ENCODE data around the gene TMEM178A. TPM values are rescaled to one million over a fixed set of nuclear protein-coding genes. Genes with fewer than 3 reads are reported as not detected.

Gene TMEM178A
- total and polyA plus RNA-seq, 4 donors = 1.4 to 4.8 (median 3.2) TPM

- WGBS, 2 donors = 62 to 84% methylated on average over 4 of the region's 4 CpGs
- no peak for ATAC-seq (ENCODE audit: insufficient read depth, low FRiP score)
- no peak overlapping the region for H3K9ac ChIP-seq (ENCODE audit: insufficient read depth in 1 of 2, low read length in 2 of 2)
- no peak overlapping the region for H3K4me3 ChIP-seq
- H3K36me3 ChIP-seq (ENCODE audit: control insufficient read depth in 4 of 4, insufficient read depth in 4 of 4, low read length in 4 of 4) = no peaks in the 10 kb centered on the region
- H3K4me1 ChIP-seq (ENCODE audit: control insufficient read depth in 5 of 5, insufficient read depth in 5 of 5, low read length in 5 of 5) = peaks cover 0 to 29% (median 18%) of the 10 kb centered on the region in 5 donors
- H3K9me3 ChIP-seq (ENCODE audit: control insufficient read depth in 4 of 4, insufficient read depth in 3 of 4, low read length in 3 of 4) = peaks cover 0 to under 1% (median 0%) of the 10 kb centered on the region in 4 donors
- TF ChIP-seq, protein P1, sequence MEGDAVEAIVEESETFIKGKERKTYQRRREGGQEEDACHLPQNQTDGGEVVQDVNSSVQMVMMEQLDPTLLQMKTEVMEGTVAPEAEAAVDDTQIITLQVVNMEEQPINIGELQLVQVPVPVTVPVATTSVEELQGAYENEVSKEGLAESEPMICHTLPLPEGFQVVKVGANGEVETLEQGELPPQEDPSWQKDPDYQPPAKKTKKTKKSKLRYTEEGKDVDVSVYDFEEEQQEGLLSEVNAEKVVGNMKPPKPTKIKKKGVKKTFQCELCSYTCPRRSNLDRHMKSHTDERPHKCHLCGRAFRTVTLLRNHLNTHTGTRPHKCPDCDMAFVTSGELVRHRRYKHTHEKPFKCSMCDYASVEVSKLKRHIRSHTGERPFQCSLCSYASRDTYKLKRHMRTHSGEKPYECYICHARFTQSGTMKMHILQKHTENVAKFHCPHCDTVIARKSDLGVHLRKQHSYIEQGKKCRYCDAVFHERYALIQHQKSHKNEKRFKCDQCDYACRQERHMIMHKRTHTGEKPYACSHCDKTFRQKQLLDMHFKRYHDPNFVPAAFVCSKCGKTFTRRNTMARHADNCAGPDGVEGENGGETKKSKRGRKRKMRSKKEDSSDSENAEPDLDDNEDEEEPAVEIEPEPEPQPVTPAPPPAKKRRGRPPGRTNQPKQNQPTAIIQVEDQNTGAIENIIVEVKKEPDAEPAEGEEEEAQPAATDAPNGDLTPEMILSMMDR (IDR thresholded peaks at IDR 0.05; ENCODE audit: control extremely low read depth, extremely low read depth) = no peak
- no peaks in the 10 kb centered on the region for H3K27me3 ChIP-seq (ENCODE audit: control insufficient read depth in 3 of 3, insufficient read depth in 3 of 3, low read length in 2 of 3)
- peak; percentile 27 to 50 (median 43) for DNase-seq
- H3K27ac ChIP-seq (ENCODE audit: low read depth in 1 of 2, low read length in 1 of 2) = peak overlapping the region in 1 of 2 donors; percentile 53
Observed at GRCh38 chr2:39696101-39696553, 30.4 kb downstream of the TMEM178A start.

GRCh38 chr2:39696838-39697237, 31.1 kb downstream of the TMEM178A start:
- Histone ChIP-seq H3K36me3 (ENCODE audit: control insufficient read depth in 4 of 4, insufficient read depth in 4 of 4, low read length in 4 of 4) (no peaks in the 10 kb centered on the region), H3K4me3 (no peak overlapping the region), H3K27ac (ENCODE audit: low read depth in 1 of 2, low read length in 1 of 2) (peak overlapping the region in 1 of 2 donors; percentile 53), H3K9me3 (ENCODE audit: control insufficient read depth in 4 of 4, insufficient read depth in 3 of 4, low read length in 3 of 4) (peaks cover 0 to 5% (median 0%) of the 10 kb centered on the region in 4 donors), H3K4me1 (ENCODE audit: control insufficient read depth in 5 of 5, insufficient read depth in 5 of 5, low read length in 5 of 5) (peaks cover 0 to 29% (median 18%) of the 10 kb centered on the region in 5 donors), H3K9ac (ENCODE audit: insufficient read depth in 1 of 2, low read length in 2 of 2) (no peak overlapping the region), H3K27me3 (ENCODE audit: control insufficient read depth in 3 of 3, insufficient read depth in 3 of 3, low read length in 2 of 3) (no peaks in the 10 kb centered on the region)
- TF ChIP-seq, protein P1 (IDR thresholded peaks at IDR 0.05; ENCODE audit: control extremely low read depth, extremely low read depth) = no peak
- ATAC-seq (ENCODE audit: insufficient read depth, low FRiP score) (peak; percentile 49), DNase-seq (peak; percentile 31 to 87 (median 86))
- WGBS, 2 donors = 50 to 69% methylated on average over 1 of the region's 1 CpG

- 35 to 57% methylated on average over 2 of the region's 2 CpGs for WGBS, 2 donors
- H3K9me3 ChIP-seq (ENCODE audit: control insufficient read depth in 4 of 4, insufficient read depth in 3 of 4, low read length in 3 of 4) = peaks cover 0 to 8% (median 0%) of the 10 kb centered on the region in 4 donors
- H3K4me3 ChIP-seq = no peak overlapping the region
- TF ChIP-seq, protein P1 (IDR thresholded peaks at IDR 0.05; ENCODE audit: control extremely low read depth, extremely low read depth) = no peak
- no peaks in the 10 kb centered on the region for H3K36me3 ChIP-seq (ENCODE audit: control insufficient read depth in 4 of 4, insufficient read depth in 4 of 4, low read length in 4 of 4)
- no peak for ATAC-seq (ENCODE audit: insufficient read depth, low FRiP score)
- no peaks in the 10 kb centered on the region for H3K27me3 ChIP-seq (ENCODE audit: control insufficient read depth in 3 of 3, insufficient read depth in 3 of 3, low read length in 2 of 3)
- H3K4me1 ChIP-seq (ENCODE audit: control insufficient read depth in 5 of 5, insufficient read depth in 5 of 5, low read length in 5 of 5) = peaks cover 0 to 29% (median 18%) of the 10 kb centered on the region in 5 donors
- DNase-seq = peak; percentile 72 to 92 (median 92)
- peak overlapping the region; percentile 53 to 68 for H3K27ac ChIP-seq (ENCODE audit: low read depth in 1 of 2, low read length in 1 of 2)
- no peak overlapping the region for H3K9ac ChIP-seq (ENCODE audit: insufficient read depth in 1 of 2, low read length in 2 of 2)
Observed at GRCh38 chr2:39697454-39697853, 31.7 kb downstream of the TMEM178A start.

DNA sequence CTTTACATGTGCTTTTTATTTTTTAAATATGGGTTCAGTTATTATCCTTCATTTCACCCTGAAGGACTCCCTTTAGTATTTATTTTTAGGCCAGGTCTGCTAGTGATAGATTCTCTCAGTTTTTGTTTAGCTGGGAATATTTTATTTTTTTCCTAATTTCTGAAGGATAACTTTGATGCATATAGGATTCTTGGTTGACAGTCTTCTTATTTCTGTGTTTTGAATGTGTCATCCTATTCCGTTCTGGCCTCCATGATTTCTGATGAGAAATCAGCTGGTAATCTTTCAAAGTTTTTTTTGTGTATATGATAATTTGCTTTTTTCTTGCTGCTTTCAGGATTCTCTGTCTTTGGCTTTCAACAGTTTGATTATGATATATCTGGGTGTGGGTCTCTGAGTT, 35.4 kb downstream of the TMEM178A start:
- H3K36me3 ChIP-seq (ENCODE audit: control insufficient read depth in 4 of 4, insufficient read depth in 4 of 4, low read length in 4 of 4) = no peaks in the 10 kb centered on the region
- ATAC-seq (ENCODE audit: insufficient read depth, low FRiP score) (no peak), DNase-seq (no peak)
- peaks cover 0 to 22% (median 15%) of the 10 kb centered on the region in 5 donors for H3K4me1 ChIP-seq (ENCODE audit: control insufficient read depth in 5 of 5, insufficient read depth in 5 of 5, low read length in 5 of 5)
- H3K4me3 ChIP-seq = no peak overlapping the region
- H3K27me3 ChIP-seq (ENCODE audit: control insufficient read depth in 3 of 3, insufficient read depth in 3 of 3, low read length in 2 of 3) = no peaks in the 10 kb centered on the region
- H3K9ac ChIP-seq (ENCODE audit: insufficient read depth in 1 of 2, low read length in 2 of 2) = no peak overlapping the region
- H3K9me3 ChIP-seq (ENCODE audit: control insufficient read depth in 4 of 4, insufficient read depth in 3 of 4, low read length in 3 of 4) = peaks cover 0 to 8% (median 0%) of the 10 kb centered on the region in 4 donors
- TF ChIP-seq, protein P1 (IDR thresholded peaks at IDR 0.05; ENCODE audit: control extremely low read depth, extremely low read depth) = no peak
- H3K27ac ChIP-seq (ENCODE audit: low read depth in 1 of 2, low read length in 1 of 2) = no peak overlapping the region
- WGBS, 2 donors = 95 to 97% methylated on average over 1 of the region's 1 CpG
